HepG2 (cell line): Measurements from ENCODE around the gene SUSD6.

ENCODE experiments used
- BHLHE40 ChIP-seq: IDR thresholded peaks from 2 replicates; pipeline ENCODE4 v1.6.1; 2011; ENCODE audit warnings: low read length, improper control_type of control experiment
- CAMTA2 ChIP-seq: sonication (generic); formaldehyde crosslinking; IDR thresholded peaks from 2 replicates; pipeline ENCODE4 v1.4.0; 2020; ENCODE audit warnings: mild to moderate bottlenecking, missing genetic modification reagents, borderline replicate concordance
- CEBPB ChIP-seq: IDR thresholded peaks from 2 replicates; pipeline ENCODE4 v1.6.1; 2011; ENCODE audit warnings: low read depth, low read length, improper control_type of control experiment, borderline replicate concordance
- KDM5A ChIP-seq: fragments of 200-600 bp; sonication (generic); IDR thresholded peaks from 2 replicates; pipeline ENCODE4 v1.7.0; 2018; ENCODE audit warnings: antibody characterized with exemption, mild to moderate bottlenecking, low read length, borderline replicate concordance
- MEF2D ChIP-seq: sonication (generic); formaldehyde crosslinking; IDR thresholded peaks from 2 replicates; pipeline ENCODE4 v1.5.1; 2020; ENCODE audit warnings: mild to moderate bottlenecking, missing genetic modification reagents
- TEF ChIP-seq: sonication (generic); formaldehyde crosslinking; IDR thresholded peaks from 2 replicates; pipeline ENCODE4 v1.5.0; 2020; ENCODE audit warnings: missing genetic modification reagents
- TP53 ChIP-seq: sonication (generic); formaldehyde crosslinking; conservative IDR thresholded peaks from 2 replicates; pipeline ENCODE4 v1.4.0; 2020; ENCODE audit warnings: missing genetic modification reagents
- ZNF180 ChIP-seq: sonication (generic); formaldehyde crosslinking; IDR thresholded peaks from 2 replicates; pipeline ENCODE4 v1.4.0; 2020; ENCODE audit warnings: low read depth, missing genetic modification reagents, borderline replicate concordance

GRCh38 chr14:69582829-69583228 is 28.6 kb upstream of the SUSD6 start:
- TF ChIP-seq MEF2D (CRISPR knock-in tag) (no peak), KDM5A (no peak), TP53 (CRISPR knock-in tag) (no peak), TEF (CRISPR knock-in tag) (no peak), CEBPB (no peak), CAMTA2 (CRISPR knock-in tag) (no peak), ZNF180 (no peak), BHLHE40 (no peak)
